K562 (cell line): ENCODE measurements around the gene LAMA3. TPM values are rescaled to one million over a fixed set of nuclear protein-coding genes. Genes with fewer than 3 reads are reported as not detected.

Source experiments
- ATAC-seq: fragments of 200-7000 bp; cut with Tn5 transposase; 3 replicates; pipeline ENCODE4 v1.9.1; 2020; ENCODE audit warnings: moderate library complexity
- BruUV-seq: library from RNA; stranded (reverse); fragments of 400-500 nt; replicated peaks from 2 replicates; lab custom pipeline; 2021; lab: Mats Ljungman, UMichigan
- CTCF ChIA-PET: fragments of 300-600 bp; formaldehyde crosslinking; extraction: SDS; loops from one replicate; lab custom pipeline; 2021; ENCODE audit warnings: low intra/inter-chr PET ratio; lab: Yijun Ruan, JAX
- POLR2A ChIA-PET: fragments of 300-600, 350-650 bp; sonication (Branson Sonifier 250); formaldehyde crosslinking; extraction: SDS; loops from one replicate; lab custom pipeline; 2021; ENCODE audit warnings: antibody characterized with exemption, inconsistent platforms; lab: Yijun Ruan, JAX
- DNase-seq, 4 experiments: peaks; one replicate each; pipeline versions ENCODE4 v3.0.0 to v3.0.0-alpha.2; 2011 to 2018; ENCODE audit warnings: low spot score in 3 of 4, mixed read lengths in 3 of 4; ENCODE audit errors: extremely low read depth in 1 of 4
- FAIRE-seq: peaks from 2 replicates; lab custom pipeline; 2011; peaks lifted over from hg19 to GRCh38; lab: Jason Lieb, UNC
- H2AFZ ChIP-seq: 2 replicates; pipeline ENCODE4 v1.6.0; 2011; ENCODE audit warnings: low read depth, low read length, control low read depth, inconsistent platforms
- H3K27ac ChIP-seq: fragments of 200-600 bp; 3 replicates; pipeline ENCODE4 v1.8.0; 2011; ENCODE audit warnings: low read depth, mild to moderate bottlenecking, control low read depth, inconsistent platforms, low read length, moderate library complexity, mixed read lengths; ENCODE audit errors: extremely low read depth
- H3K27me3 ChIP-seq, 2 experiments: fragments of 300-600 bp in 1 of 2; 2 replicates in 1 of 2; 3 replicates in 1 of 2; pipeline versions ENCODE4 v1.6.0 to v1.8.0; 2011; ENCODE audit warnings: inconsistent platforms in 2 of 2, low read length in 2 of 2, mild to moderate bottlenecking in 1 of 2, mixed read lengths in 1 of 2, moderate library complexity in 1 of 2; ENCODE audit not compliant: control insufficient read depth in 2 of 2, insufficient read depth in 2 of 2
- H3K36me3 ChIP-seq: fragments of 300-600 bp; 3 replicates; pipeline ENCODE4 v1.8.0; 2011; ENCODE audit warnings: mild to moderate bottlenecking, low read length, inconsistent platforms; ENCODE audit not compliant: control insufficient read depth, insufficient read depth
- H3K4me1 ChIP-seq, 2 experiments: fragments of 200-600 bp in 1 of 2; replicated peaks in 1 of 2; 2 replicates in 1 of 2; 3 replicates in 1 of 2; pipeline versions ENCODE4 v1.5.1 to v1.8.0; 2011; ENCODE audit warnings: inconsistent platforms in 2 of 2, low read length in 2 of 2, mild to moderate bottlenecking in 1 of 2, mixed read lengths in 1 of 2, moderate library complexity in 1 of 2; ENCODE audit not compliant: control insufficient read depth in 2 of 2, insufficient read depth in 2 of 2
- H3K4me2 ChIP-seq: 2 replicates; pipeline ENCODE4 v1.6.1; 2011; ENCODE audit warnings: low read length, control low read depth, inconsistent platforms, mixed read lengths; ENCODE audit not compliant: insufficient read depth
- H3K4me3 ChIP-seq: fragments of 200-600 bp; sonication (generic), shearing (Covaris generic); 2 replicates; pipeline ENCODE4 v1.5.1; 2016; ENCODE audit warnings: control low read depth, inconsistent platforms
- H3K79me2 ChIP-seq: fragments of 200-600 bp; 3 replicates; pipeline ENCODE4 v1.8.0; 2011; ENCODE audit warnings: low read length, inconsistent platforms; ENCODE audit not compliant: control insufficient read depth, insufficient read depth
- H3K9ac ChIP-seq, 2 experiments: 2 replicates each; pipeline versions ENCODE4 v1.6.0 to v1.6.1; 2011; ENCODE audit warnings: low read depth in 2 of 2, low read length in 2 of 2, control low read depth in 1 of 2, inconsistent platforms in 1 of 2, mild to moderate bottlenecking in 1 of 2, mixed read lengths in 1 of 2; ENCODE audit not compliant: insufficient read depth in 1 of 2
- H3K9me1 ChIP-seq: one replicate; pipeline ENCODE4 v1.6.0; 2011; ENCODE audit warnings: inconsistent platforms, mild to moderate bottlenecking, low read length, moderate library complexity; ENCODE audit not compliant: control insufficient read depth, insufficient read depth
- H3K9me3 ChIP-seq: replicated peaks from 2 replicates; pipeline ENCODE4 v1.5.1; 2011; ENCODE audit warnings: low read depth, low read length, inconsistent platforms; ENCODE audit not compliant: control insufficient read depth, insufficient read depth
- H4K20me1 ChIP-seq: replicated peaks from 2 replicates; pipeline ENCODE4 v1.6.1; 2011; ENCODE audit warnings: low read length, inconsistent platforms, mixed read lengths; ENCODE audit not compliant: control insufficient read depth, insufficient read depth
- CHD1 ChIP-seq: fragments of 200-600 bp; sonication (generic); IDR thresholded peaks from one replicate; pipeline ENCODE4 v1.6.1; 2012; ENCODE audit warnings: mild to moderate bottlenecking, moderate library complexity, low read length, inconsistent platforms
- DDX20 ChIP-seq: fragments of 450-650 bp; IDR thresholded peaks from 2 replicates; pipeline ENCODE4 v1.6.1; 2016; ENCODE audit warnings: missing genetic modification characterization, low read depth, mild to moderate bottlenecking, missing compliant biosample characterization, moderate library complexity
- EWSR1 ChIP-seq: fragments of 450-650 bp; IDR thresholded peaks from 2 replicates; pipeline ENCODE4 v1.6.1; 2018; ENCODE audit warnings: borderline replicate concordance, mild to moderate bottlenecking, low read depth, moderate library complexity; ENCODE audit not compliant: partially characterized antibody
- KDM1A ChIP-seq, 2 experiments: fragments of 450-650 bp; IDR thresholded peaks; 2 replicates each; pipeline ENCODE4 v1.6.1; 2016; ENCODE audit warnings: mild to moderate bottlenecking in 2 of 2
- MTA2 ChIP-seq: fragments of 450-650 bp; IDR thresholded peaks from 2 replicates; pipeline ENCODE4 v1.6.1; 2016; ENCODE audit warnings: low read depth
- NFRKB ChIP-seq: fragments of 450-650 bp; IDR thresholded peaks from 2 replicates; pipeline ENCODE4 v1.6.1; 2016; ENCODE audit warnings: low read depth
- POLR2B ChIP-seq: fragments of 450-650 bp; IDR thresholded peaks from 2 replicates; pipeline ENCODE4 v1.6.1; 2018; ENCODE audit warnings: low read depth; ENCODE audit not compliant: partially characterized antibody
- PPARD ChIP-seq: fragments of 250-450 bp; sonication (Bioruptor Pico); IDR thresholded peaks from 2 replicates; pipeline ENCODE4 v1.8.0; 2022; ENCODE audit warnings: inconsistent platforms, mild to moderate bottlenecking, moderate library complexity
- ZNF133 ChIP-seq: fragments of 250-450 bp; sonication (Bioruptor Pico); IDR thresholded peaks from 2 replicates; pipeline ENCODE4 v1.4.0; 2020; ENCODE audit warnings: mild to moderate bottlenecking
- WGBS: fragments of 100-300 bp; shearing (Covaris generic); methylation state at CpG from one replicate; pipeline ENCODE4 v1.1.6; 2016; ENCODE audit warnings: low coverage, mixed read lengths; ENCODE audit not compliant: insufficient coverage; ENCODE audit errors: missing lambda C conversion rate; 5-methylcytosine and 5-hydroxymethylcytosine counted together
- in situ Hi-C: fragments of 300-500 bp; cut with MboI; formaldehyde crosslinking; loops from 4 replicates; pipeline ENCODE4 v1.15.0; 2018; ENCODE audit warnings: inconsistent platforms, mixed read lengths
- intact Hi-C: fragments of 100-400 bp; cut with micrococcal nuclease; formaldehyde crosslinking; loops from 2 replicates; pipeline ENCODE4 v1.14.2; 2022
- polyA plus RNA-seq, 8 experiments: library from polyadenylated mRNA; depleted of rRNA in 4 of 8; stranded (reverse) in 5 of 8; unstranded in 3 of 8; fragments of >200 nt; fragmentation: Nextera tagmentation in 2 of 8; fragmentation: Illumina TruSeq in 1 of 8; extraction: Ambion mirVana in 2 of 8; extraction: Trizol in 1 of 8; gene quantifications; 2 replicates each; pipeline versions ENCODE4 v1.2.1 to v1.2.3, GENCODE V29; 2011 to 2014; ENCODE audit warnings: inconsistent platforms in 1 of 8, missing spikeins in 1 of 8
- total RNA-seq, 7 experiments: library from RNA; depleted of rRNA in 6 of 7; stranded (reverse); fragments of >200 nt in 6 of 7; fragmentation: Illumina TruSeq in 2 of 7; extraction: Trizol in 2 of 7; gene quantifications; 2 replicates each; pipeline versions ENCODE4 v1.2.1 to v1.2.3, GENCODE V29; 2011 to 2021; ENCODE audit warnings: low replicate concordance in 1 of 7
- TF ChIP-seq, protein P1 (sequence below): fragments of 250-450 bp; sonication (Bioruptor Pico); IDR thresholded peaks from 2 replicates; pipeline ENCODE4 v1.4.0; 2020; ENCODE audit warnings: mild to moderate bottlenecking, moderate library complexity
- TF ChIP-seq, protein P2 (sequence below): fragments of 450-650 bp; IDR thresholded peaks from 2 replicates; pipeline ENCODE4 v1.7.0; 2016; ENCODE audit warnings: borderline replicate concordance

The LAMA3 gene
- total and polyA plus RNA-seq, 9 of the 15 experiments (the other 6 are each of a cell fraction or from before 2014, with no cell fraction given) = 0.07 TPM; not detected in 8

- TF ChIP-seq, protein P1, sequence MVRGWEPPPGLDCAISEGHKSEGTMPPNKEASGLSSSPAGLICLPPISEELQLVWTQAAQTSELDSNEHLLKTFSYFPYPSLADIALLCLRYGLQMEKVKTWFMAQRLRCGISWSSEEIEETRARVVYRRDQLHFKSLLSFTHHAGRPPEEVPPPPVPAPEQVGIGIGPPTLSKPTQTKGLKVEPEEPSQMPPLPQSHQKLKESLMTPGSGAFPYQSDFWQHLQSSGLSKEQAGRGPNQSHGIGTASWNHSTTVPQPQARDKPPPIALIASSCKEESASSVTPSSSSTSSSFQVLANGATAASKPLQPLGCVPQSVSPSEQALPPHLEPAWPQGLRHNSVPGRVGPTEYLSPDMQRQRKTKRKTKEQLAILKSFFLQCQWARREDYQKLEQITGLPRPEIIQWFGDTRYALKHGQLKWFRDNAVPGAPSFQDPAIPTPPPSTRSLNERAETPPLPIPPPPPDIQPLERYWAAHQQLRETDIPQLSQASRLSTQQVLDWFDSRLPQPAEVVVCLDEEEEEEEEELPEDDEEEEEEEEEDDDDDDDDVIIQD (CRISPR knock-in tag) = no peak
- no peak for TF ChIP-seq CHD1
- TF ChIP-seq, protein P2, sequence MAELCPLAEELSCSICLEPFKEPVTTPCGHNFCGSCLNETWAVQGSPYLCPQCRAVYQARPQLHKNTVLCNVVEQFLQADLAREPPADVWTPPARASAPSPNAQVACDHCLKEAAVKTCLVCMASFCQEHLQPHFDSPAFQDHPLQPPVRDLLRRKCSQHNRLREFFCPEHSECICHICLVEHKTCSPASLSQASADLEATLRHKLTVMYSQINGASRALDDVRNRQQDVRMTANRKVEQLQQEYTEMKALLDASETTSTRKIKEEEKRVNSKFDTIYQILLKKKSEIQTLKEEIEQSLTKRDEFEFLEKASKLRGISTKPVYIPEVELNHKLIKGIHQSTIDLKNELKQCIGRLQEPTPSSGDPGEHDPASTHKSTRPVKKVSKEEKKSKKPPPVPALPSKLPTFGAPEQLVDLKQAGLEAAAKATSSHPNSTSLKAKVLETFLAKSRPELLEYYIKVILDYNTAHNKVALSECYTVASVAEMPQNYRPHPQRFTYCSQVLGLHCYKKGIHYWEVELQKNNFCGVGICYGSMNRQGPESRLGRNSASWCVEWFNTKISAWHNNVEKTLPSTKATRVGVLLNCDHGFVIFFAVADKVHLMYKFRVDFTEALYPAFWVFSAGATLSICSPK = no peak
- TF ChIP-seq, all 486 proteins: peak for 0
Observed at GRCh38 chr18:23675236-23675635, 14.0 kb upstream of the LAMA3 start (continued).

- POLR2A ChIA-PET = interaction anchor here (0.6 kb wide), 1 partner anchor 1562 kb away, joined by 3 read pairs; no protein-coding TSS in a partner anchor
- WGBS = 3% methylated on average over 3 of the region's 3 CpGs
- no peaks in the 10 kb centered on the region for H3K4me1 ChIP-seq
Observed at GRCh38 chr18:23675896-23676295, 13.4 kb upstream of the LAMA3 start.

More at GRCh38 chr18:23675896-23676295, 13.4 kb upstream of the LAMA3 start:
- in situ Hi-C loops = no loop called here
- FAIRE-seq (no peak), DNase-seq (no peak)
- no peak overlapping the region for H2AFZ ChIP-seq
- no TSS peak for BruUV-seq
- no peaks in the 10 kb centered on the region for H3K9me1 ChIP-seq
- H3K9me3 ChIP-seq = no peaks in the 10 kb centered on the region
- peaks cover 9 to 11% of the 10 kb centered on the region in 2 experiments; a peak in 3 of 5 replicates for H3K27me3 ChIP-seq
- H3K79me2 ChIP-seq = no peaks in the 10 kb centered on the region
- no peaks in the 10 kb centered on the region for H4K20me1 ChIP-seq
- CTCF ChIA-PET = no interaction called here
- H3K36me3 ChIP-seq = no peaks in the 10 kb centered on the region
- no peak overlapping the region for H3K4me3 ChIP-seq
- TF ChIP-seq NFRKB (no peak), KDM1A (IDR thresholded peaks at IDR 0.05) (no peak), DDX20 (tag) (no peak), POLR2B (no peak), ZNF133 (CRISPR knock-in tag) (no peak), MTA2 (no peak), PPARD (CRISPR knock-in tag) (no peak), EWSR1 (no peak)
- TF ChIP-seq, all 486 proteins: peak for 0
- Histone ChIP-seq H3K4me2 (no peak overlapping the region), H3K27ac (no peak overlapping the region), H3K9ac (no peak overlapping the region)
- no peak for ATAC-seq
- intact Hi-C loops = no loop called here
